ENCODE measurements around the gene CWC25. TPM values are rescaled to one million over a fixed set of nuclear protein-coding genes. Genes with fewer than 3 reads are reported as not detected.

Gene CWC25
- total RNA-seq, 2 experiments from 2014 or later: 28.7 to 33.0 TPM

DNA sequence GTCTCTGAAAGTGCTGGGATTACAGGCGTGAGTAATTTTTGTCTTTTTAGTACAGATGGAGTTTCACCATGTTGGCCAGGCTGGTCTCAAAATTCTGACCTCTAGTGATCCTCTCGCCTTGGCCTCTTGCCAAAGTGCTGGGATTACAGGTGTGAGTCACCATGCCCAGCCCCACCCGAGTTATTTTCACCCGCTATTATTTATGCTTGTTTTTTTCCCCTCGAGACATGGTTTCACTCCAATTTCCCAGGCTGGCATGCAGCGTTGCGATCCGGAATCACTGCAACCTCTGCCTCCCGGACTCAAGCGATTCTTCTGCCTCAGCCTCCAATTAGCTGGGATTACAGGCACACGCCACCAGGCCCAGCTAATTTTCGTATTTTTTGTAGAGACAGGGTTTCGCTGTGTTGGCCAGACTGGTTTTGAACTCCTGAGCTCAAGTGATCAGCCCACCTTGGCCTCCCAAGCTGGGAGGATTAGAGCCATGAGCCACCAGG is 19.2 kb upstream of the CWC25 start:
- Mint-ChIP-seq H3K27me3 (no peaks in the 10 kb centered on the region), H3K36me3 (peaks cover 22% of the 10 kb centered on the region), H3K9me3 (ENCODE audit: low read depth) (no peaks in the 10 kb centered on the region), H3K4me1 (peaks cover 9% of the 10 kb centered on the region), H3K4me3 (no peak overlapping the region), H3K27ac (no peak overlapping the region)
- CTCF ChIA-PET: no interaction called here
- ATAC-seq (no peak), DNase-seq (no peak)

DNA sequence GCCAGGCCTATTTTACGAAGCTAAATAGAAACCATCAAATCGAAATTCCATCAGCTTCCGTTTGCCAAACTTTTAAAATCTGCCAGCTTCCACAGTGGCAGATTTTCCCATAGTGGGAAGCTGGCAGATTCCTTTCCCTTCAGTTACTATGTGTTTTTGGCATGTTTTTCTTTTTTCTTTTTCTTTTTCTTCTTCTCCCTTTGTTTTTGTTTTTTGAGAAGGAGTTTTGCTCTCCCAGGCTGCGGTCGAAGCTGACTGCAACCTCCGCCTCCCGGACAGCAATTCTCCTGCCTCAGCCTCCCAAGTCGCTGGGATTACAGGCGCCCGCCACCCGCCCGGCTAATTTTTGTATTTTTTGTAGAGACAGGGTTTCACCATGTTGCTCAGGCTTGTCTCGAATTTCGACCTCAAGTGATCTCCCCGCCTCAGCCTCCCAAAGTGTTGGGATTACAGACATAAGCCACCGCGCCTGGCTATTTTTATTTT is 684 bp upstream of the CWC25 start:
- no peaks in the 10 kb centered on the region for H3K9me3 Mint-ChIP-seq (ENCODE audit: low read depth)
- peak overlapping the region; percentile 100 for H3K27ac Mint-ChIP-seq

DNA sequence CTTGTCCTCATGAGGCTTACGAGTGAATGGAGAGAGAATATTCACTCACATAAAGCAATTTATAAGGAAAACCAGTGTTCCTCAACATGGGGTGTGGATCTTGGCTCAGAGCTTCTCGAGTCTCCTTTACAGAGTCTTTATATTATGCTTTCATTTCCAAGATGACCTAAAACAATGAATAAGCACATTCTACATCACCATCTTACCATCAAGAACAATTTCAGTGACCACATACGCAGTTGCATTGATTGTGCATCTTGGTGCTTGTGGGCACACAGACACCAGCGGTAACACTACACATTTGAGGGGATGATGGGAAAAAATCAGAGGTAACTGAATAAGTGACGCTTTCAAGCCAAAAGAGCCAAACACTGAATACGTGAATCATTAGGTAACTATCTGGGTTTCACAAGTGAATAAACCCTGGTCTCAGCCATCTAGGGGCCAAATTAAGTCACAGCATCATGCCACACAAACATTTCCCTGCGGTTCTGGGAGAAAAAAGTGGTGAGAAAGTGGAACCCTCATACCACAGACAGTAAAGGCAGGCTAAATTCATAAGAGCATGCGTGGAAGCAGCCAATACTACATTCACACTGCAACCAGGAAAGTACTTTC is 9.4 kb downstream of the CWC25 start:
- peaks cover 16% of the 10 kb centered on the region for H3K4me1 Mint-ChIP-seq
- CTCF ChIA-PET: no interaction called here
- peaks cover 29% of the 10 kb centered on the region for H3K36me3 Mint-ChIP-seq
- H3K27ac Mint-ChIP-seq: peak overlapping the region; percentile 71
- peak; percentile 74 for ATAC-seq
- H3K9me3 Mint-ChIP-seq (ENCODE audit: low read depth): no peaks in the 10 kb centered on the region
- H3K4me3 Mint-ChIP-seq: no peak overlapping the region
- DNase-seq: peak; percentile 69
- H3K27me3 Mint-ChIP-seq: no peaks in the 10 kb centered on the region

More for the DNA sequence above, 684 bp upstream of the CWC25 start:
- CTCF ChIA-PET: interaction anchor here (0.7 to 1.7 kb wide), 2 partner anchors 14 to 28 kb away, joined by 4 to 6 read pairs; partner anchors contain the start of gene RPL23
- peaks cover 28% of the 10 kb centered on the region for H3K4me1 Mint-ChIP-seq
- H3K4me3 Mint-ChIP-seq: peak overlapping the region; percentile 96
- H3K36me3 Mint-ChIP-seq: peaks cover 7% of the 10 kb centered on the region
- H3K27me3 Mint-ChIP-seq: no peaks in the 10 kb centered on the region
- DNase-seq: no peak
- ATAC-seq: no peak

DNA sequence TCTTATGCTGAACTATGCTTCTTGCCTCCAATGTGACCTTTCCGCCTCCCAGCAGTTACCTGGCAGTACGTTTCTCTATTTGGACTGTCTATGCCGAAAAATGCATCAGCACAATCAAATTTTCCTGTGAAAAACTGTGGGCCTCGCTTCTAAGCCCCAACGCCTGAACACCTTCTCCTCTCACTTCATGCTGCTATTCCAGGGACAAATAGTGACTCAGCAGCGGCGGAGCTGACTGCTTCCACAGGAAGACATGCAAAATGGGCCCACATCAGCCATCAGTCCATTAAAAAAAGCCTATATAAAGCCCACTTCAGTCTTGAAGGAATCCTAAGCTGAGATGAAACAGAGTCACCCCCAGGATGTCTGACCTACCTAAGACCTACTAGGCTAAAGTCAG is 15.3 kb downstream of the CWC25 start:
- no peaks in the 10 kb centered on the region for H3K27me3 Mint-ChIP-seq
- no peak overlapping the region for H3K4me3 Mint-ChIP-seq
- CTCF ChIA-PET: no interaction called here
- H3K4me1 Mint-ChIP-seq: no peaks in the 10 kb centered on the region
- no peaks in the 10 kb centered on the region for H3K9me3 Mint-ChIP-seq (ENCODE audit: low read depth)
- peaks cover 42% of the 10 kb centered on the region for H3K36me3 Mint-ChIP-seq
- DNase-seq (no peak), ATAC-seq (no peak)
- H3K27ac Mint-ChIP-seq: no peak overlapping the region

DNA sequence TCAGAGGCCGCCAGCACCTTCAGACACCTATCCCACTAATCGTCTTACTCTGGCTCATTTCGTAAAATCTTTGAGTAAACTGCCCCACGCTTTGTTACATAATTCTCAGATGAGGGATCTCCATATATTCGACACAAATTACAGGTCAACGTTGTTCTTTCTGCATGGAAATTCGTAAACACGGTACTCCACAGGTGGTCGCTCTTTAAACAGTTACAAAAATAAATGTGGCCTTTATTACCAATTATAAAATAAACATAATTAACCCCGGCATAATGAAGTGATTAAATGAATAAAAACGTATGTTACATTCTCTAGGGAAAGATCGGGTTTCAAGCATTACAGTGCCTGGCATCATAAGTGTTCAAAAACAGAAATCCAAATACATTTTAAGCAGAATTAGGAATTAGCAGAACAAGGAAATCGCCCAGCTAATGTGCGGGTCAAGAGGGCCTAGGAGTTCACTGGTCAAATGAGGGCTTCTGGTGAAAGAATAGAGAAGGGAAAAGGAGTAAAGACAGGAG is 24.8 kb downstream of the CWC25 start:
- H3K4me1 Mint-ChIP-seq: peaks cover 35% of the 10 kb centered on the region
- CTCF ChIA-PET: interaction anchor here (0.5 kb wide), 1 partner anchor 99 kb away, joined by 3 read pairs; no protein-coding TSS in a partner anchor
- peaks cover 33% of the 10 kb centered on the region for H3K36me3 Mint-ChIP-seq
- no peaks in the 10 kb centered on the region for H3K9me3 Mint-ChIP-seq (ENCODE audit: low read depth)
- ATAC-seq (no peak), DNase-seq (no peak)
- peak overlapping the region; percentile 75 for H3K4me3 Mint-ChIP-seq
- peak overlapping the region; percentile 71 for H3K27ac Mint-ChIP-seq
- no peaks in the 10 kb centered on the region for H3K27me3 Mint-ChIP-seq

DNA sequence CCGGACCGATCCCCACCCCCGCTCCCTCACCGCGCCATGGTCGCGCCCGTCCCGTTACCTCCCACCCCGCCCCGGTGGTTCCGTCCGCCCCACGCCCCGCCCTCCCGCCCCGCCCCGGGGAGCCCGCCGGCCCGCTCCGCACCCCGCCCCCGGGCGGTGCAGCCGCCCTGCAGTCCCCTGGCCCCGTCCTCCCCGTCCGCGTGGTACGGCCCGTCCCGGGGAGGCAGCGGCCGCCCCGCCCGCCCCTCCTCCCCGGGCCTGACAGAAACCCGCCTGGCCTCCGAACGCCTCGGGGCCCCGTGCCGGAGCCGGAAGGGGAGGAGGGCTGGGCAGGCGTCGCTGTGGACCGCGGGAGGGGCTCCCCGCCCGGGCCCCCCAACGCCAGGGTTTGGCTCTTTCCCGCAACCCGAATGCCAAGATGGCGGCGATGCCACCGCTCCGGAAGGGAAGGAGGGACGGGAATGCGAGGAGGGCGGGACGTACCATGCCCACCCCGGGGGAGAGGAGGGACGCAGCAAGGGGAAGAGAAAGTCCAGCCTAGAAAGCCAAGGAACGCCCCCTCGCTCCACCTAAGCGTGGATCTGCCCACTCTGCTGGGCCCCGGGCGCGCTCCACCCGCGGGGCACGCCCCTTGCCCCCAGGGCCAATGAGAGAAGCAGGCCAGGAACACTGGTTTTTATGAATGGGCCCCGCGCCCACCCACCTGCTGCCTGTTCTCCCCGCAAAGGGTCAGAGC is 25.5 kb downstream of the CWC25 start, which contains the start of gene PIP4K2B:
Gene PIP4K2B, minus strand, starts transcription at position 56 of the 736 bp plus-strand sequence. CDS start 132 bp downstream, outside the sequence.
- Mint-ChIP-seq H3K27ac (peak within 1 kb of the TSS; percentile 79), H3K9me3 (ENCODE audit: low read depth) (no peaks in the 10 kb centered on the region), H3K36me3 (peaks cover 33% of the 10 kb centered on the region), H3K4me1 (peaks cover 35% of the 10 kb centered on the region), H3K27me3 (no peaks in the 10 kb centered on the region), H3K4me3 (peak within 1 kb of the TSS; percentile 90)
- CTCF ChIA-PET: interaction anchor here (0.5 to 0.9 kb wide), 2 partner anchors 12 to 100 kb away, joined by 3 read pairs; no protein-coding TSS in a partner anchor
- DNase-seq: peak; percentile 94
- ATAC-seq: peak; percentile 85

DNA sequence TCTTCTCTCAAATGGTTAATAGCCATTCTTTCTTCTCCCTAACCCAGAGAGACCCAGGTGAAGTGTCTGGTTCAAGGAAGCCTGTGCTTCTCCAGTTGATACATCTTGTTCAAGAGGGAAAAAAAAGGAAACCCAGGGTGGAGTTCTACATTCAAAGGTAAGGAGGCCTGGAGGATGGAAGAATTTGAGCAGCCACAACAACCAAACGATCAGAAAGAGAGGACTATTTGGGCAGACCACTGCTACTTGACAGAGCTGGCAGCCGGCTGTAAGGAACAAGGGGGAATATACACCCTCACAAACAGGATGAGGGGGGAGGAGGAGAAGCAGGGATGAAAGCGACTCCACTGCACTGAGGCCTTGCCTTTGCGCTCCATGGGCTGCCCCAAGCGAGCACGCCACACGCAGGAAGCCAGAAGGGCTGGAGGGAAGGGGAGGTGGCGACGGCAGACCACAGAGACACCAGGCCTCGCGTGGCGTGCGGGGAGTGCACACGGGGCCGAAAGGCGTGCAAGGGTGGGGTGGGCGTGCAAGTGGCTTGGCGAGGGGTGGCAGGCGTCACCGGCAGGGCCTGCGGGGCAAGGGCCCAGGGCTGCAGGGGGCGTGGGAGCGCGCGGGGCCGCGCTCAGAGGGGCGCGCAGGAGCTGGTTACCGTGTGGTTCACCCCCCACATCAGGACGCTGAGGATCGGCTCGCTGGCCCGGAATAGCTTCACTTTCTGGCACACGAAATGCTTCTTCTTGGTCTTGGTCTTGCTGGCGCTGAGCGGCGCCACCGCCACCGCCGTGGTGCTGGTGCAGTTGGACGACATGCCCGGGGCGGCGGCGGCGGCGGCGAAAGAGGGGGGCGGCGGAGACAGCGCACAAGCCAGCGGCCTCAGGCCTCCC is 26.3 kb downstream of the CWC25 start:
- Mint-ChIP-seq H3K4me1 (peaks cover 37% of the 10 kb centered on the region), H3K27me3 (no peaks in the 10 kb centered on the region), H3K36me3 (peaks cover 29% of the 10 kb centered on the region), H3K9me3 (ENCODE audit: low read depth) (no peaks in the 10 kb centered on the region), H3K4me3 (peak overlapping the region; percentile 90), H3K27ac (peak overlapping the region; percentile 79)
- CTCF ChIA-PET: interaction anchor here (0.7 to 1.6 kb wide), 5 partner anchors 11 to 354 kb away, joined by 3 to 5 read pairs (median 3); partner anchors contain the start of gene PSMB3
- ATAC-seq: peak; percentile 43
- DNase-seq: peak; percentile 80

DNA sequence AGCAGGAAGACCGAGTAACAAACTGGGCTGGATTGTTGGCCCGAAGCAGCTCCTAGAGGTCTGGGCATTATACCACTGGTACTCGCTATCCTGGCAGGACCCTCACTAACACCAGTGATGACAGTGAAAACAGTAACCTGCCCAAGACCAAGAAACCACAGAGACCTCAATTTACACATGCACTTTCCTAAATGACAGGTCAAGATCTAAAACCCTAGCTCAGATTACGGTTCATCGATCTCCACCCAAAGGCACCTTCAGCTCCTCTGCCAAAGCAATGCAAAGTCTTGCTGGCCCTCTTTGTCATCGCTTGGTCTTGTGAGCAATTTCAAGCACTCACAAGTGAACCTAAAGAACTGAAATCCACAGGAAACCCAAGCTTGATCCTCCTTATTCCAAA is 27.3 kb downstream of the CWC25 start:
- ATAC-seq (no peak), DNase-seq (no peak)
- Mint-ChIP-seq H3K27me3 (no peaks in the 10 kb centered on the region), H3K27ac (peak overlapping the region; percentile 79), H3K4me3 (peak overlapping the region; percentile 90), H3K9me3 (ENCODE audit: low read depth) (no peaks in the 10 kb centered on the region), H3K4me1 (peaks cover 37% of the 10 kb centered on the region), H3K36me3 (peaks cover 24% of the 10 kb centered on the region)
- CTCF ChIA-PET: interaction anchor here (1.0 to 1.7 kb wide), 5 partner anchors 18 to 355 kb away, joined by 3 to 5 read pairs (median 3); partner anchors contain the start of gene PSMB3

DNA sequence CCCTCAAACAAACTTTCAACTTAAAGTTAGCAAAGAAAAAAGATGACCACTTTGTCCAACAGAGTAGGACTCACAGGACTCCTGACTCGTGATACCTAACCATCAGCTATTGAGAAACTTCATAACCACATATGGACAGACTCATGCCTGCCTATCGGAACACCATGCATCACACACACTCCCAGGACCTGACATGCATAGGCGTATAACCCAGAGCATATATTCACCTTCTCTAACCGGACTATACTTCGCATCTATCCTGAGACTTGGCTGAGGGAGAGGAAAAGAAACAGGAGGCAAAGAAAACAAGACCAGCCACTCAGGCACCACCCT is 28.0 kb downstream of the CWC25 start:
- Mint-ChIP-seq H3K27me3 (no peaks in the 10 kb centered on the region), H3K4me3 (no peak overlapping the region), H3K36me3 (peaks cover 22% of the 10 kb centered on the region), H3K27ac (no peak overlapping the region), H3K9me3 (ENCODE audit: low read depth) (no peaks in the 10 kb centered on the region), H3K4me1 (peaks cover 38% of the 10 kb centered on the region)
- CTCF ChIA-PET: interaction anchor here (1.5 to 1.7 kb wide), 2 partner anchors 35 to 68 kb away, joined by 3 to 5 read pairs; no protein-coding TSS in a partner anchor
- ATAC-seq (no peak), DNase-seq (no peak)

DNA sequence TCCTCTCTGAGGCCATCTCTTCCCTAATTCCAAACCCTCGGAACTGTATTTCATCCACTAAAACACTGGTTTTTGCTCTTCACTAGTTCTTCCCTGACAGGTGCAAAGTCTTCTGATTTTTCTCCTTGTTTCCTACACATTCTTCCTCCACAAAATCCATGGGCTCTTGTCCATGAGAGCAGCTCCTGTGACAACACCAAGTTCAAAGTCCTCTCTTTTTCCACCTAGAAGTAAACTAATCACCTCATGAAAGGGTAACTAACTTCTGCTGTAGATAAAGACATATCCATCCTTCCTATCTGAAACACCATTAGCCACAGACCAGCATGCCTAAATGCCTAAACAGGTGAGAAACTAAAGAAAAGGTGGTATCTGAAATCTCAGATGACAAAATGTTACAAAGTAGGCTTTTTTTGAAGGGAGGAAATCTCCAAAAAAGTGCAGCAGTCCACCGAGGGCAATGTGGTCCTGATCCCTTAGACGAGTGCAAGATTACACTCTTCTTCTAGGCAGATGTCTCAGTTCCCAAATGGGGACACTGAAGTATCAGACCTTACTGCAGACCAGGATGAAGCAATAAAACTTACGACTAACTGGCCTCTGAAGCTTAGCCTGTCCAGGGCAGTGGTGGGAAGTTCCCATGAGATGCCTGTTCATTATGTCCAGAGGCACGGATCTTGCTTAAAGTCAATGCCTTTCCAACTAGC is 28.5 kb downstream of the CWC25 start:
- Mint-ChIP-seq H3K9me3 (ENCODE audit: low read depth) (no peaks in the 10 kb centered on the region), H3K27me3 (no peaks in the 10 kb centered on the region), H3K36me3 (peaks cover 20% of the 10 kb centered on the region), H3K27ac (no peak overlapping the region), H3K4me3 (no peak overlapping the region), H3K4me1 (peaks cover 38% of the 10 kb centered on the region)
- CTCF ChIA-PET: interaction anchor here (1.5 to 1.7 kb wide), 2 partner anchors 34 to 68 kb away, joined by 3 to 5 read pairs; no protein-coding TSS in a partner anchor
- DNase-seq: no peak
- no peak for ATAC-seq

DNA sequence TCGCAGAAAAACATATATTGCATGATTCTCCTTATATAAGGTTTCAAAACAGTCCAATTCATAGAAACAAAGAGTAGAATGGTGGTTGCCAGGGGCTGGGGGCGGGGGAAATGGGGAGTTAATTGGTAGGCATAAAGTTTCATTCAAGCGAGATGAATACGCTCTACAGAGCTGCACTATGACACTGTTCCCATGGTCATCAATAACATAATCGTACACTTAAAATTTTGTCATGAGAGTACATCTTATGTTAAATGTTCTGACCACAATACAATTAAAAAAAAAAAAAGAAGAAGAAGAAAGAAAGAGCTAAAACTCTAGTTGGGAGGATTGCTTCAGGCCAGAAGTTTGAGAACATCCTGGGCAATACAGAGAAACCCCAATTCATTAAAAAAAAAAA is 30.9 kb downstream of the CWC25 start:
- Mint-ChIP-seq H3K36me3 (peaks cover 13% of the 10 kb centered on the region), H3K4me1 (peaks cover 31% of the 10 kb centered on the region), H3K27ac (no peak overlapping the region), H3K27me3 (no peaks in the 10 kb centered on the region), H3K9me3 (ENCODE audit: low read depth) (no peaks in the 10 kb centered on the region), H3K4me3 (no peak overlapping the region)
- no peak for DNase-seq
- ATAC-seq: no peak
- CTCF ChIA-PET: no interaction called here

DNA sequence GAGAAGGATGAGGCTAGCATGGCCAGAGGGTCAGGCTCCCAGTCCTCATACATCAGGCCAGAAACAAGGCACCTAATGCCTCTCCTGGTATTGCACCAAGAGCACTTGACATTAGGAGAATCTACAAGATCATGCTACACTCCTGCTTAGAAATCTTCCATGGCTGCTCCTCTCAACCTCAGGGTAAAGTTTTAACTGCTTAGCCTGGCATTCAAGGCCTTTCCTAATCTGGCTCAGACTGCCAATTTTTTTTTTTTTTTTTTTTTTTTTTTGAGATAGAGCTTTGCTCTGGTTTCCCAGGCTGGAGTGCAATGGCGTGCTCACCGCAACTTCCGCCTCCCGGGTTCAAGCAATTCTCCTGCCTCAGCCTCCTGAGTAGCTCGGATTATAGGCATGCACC is 34.0 kb downstream of the CWC25 start:
- Mint-ChIP-seq H3K27me3 (no peaks in the 10 kb centered on the region), H3K36me3 (peaks cover 7% of the 10 kb centered on the region), H3K4me1 (peaks cover 5% of the 10 kb centered on the region), H3K9me3 (ENCODE audit: low read depth) (no peaks in the 10 kb centered on the region), H3K27ac (no peak overlapping the region), H3K4me3 (no peak overlapping the region)
- DNase-seq: no peak
- CTCF ChIA-PET: interaction anchor here (0.7 kb wide), 1 partner anchor 15 kb away, joined by 3 read pairs; no protein-coding TSS in a partner anchor
- no peak for ATAC-seq

Measured in activated CD8-positive, alpha-beta memory T cell treated with anti-CD3 and anti-CD28 coated beads, Interleukin-2, amount 10 ng/mL, durations not matched to agents 7 days and 5 days (primary cell).